T-cell (primary cell): Measurements from ENCODE around the gene MRPL14. TPM values are rescaled to one million over a fixed set of nuclear protein-coding genes. Genes with fewer than 3 reads are reported as not detected.
A peak's percentile ranks its signal among the peaks of the same experiment; 100 is the strongest.

Experiments
- ATAC-seq, 4 experiments: fragments of 200-7000 bp in 3 of 4; fragments of 150-1000 bp in 1 of 4; cut with Tn5 transposase; replicated peaks in 1 of 4; 1 replicate in 3 of 4; 2 replicates in 1 of 4; pipeline ENCODE4 v1.10.0; 2021; ENCODE audit warnings: moderate library complexity in 3 of 4, mild to moderate bottlenecking in 2 of 4, moderate number of reproducible peaks in 1 of 4
- CTCF ChIA-PET, 2 donors: fragments of 300-600 bp; sonication (Branson Sonifier 250); formaldehyde crosslinking; loops; one replicate each; lab custom pipeline; 2022; ENCODE audit warnings: antibody characterized with exemption in 2 of 2; lab: Charles Lee
- POLR2A ChIA-PET, 2 donors: fragments of 300-600 bp; sonication (Branson Sonifier 250); formaldehyde crosslinking; loops; one replicate each; lab custom pipeline; 2022; ENCODE audit warnings: antibody characterized with exemption in 2 of 2; lab: Charles Lee
- DNase-seq, 35 experiments: peaks; one replicate each; pipeline versions ENCODE4 v3.0.0 to v3.0.0-alpha.2; 2013 to 2023
- H3K27ac ChIP-seq: one replicate; pipeline ENCODE4 v1.5.1; 2013; ENCODE audit warnings: low read length
- H3K27me3 ChIP-seq, 2 experiments: replicated peaks in 1 of 2; 1 replicate in 1 of 2; 2 replicates in 1 of 2; pipeline versions ENCODE4 v1.6.1 to v1.7.0; 2013; ENCODE audit warnings: low read length in 1 of 2, mixed read lengths in 1 of 2; ENCODE audit not compliant: control insufficient read depth in 2 of 2, insufficient read depth in 2 of 2; ENCODE audit errors: extremely low read depth in 1 of 2
- H3K36me3 ChIP-seq, 2 donors: 1 replicate in 1 of 2; 2 replicates in 1 of 2; pipeline versions ENCODE4 v1.6.1 to v1.7.0; 2013; ENCODE audit warnings: low read length in 1 of 2; ENCODE audit not compliant: control insufficient read depth in 2 of 2, insufficient read depth in 1 of 2; ENCODE audit errors: extremely low read depth in 1 of 2
- H3K4me1 ChIP-seq, 2 experiments: 1 replicate in 1 of 2; 2 replicates in 1 of 2; pipeline versions ENCODE4 v1.6.1 to v1.7.0; 2013; ENCODE audit warnings: low read length in 2 of 2, mixed read lengths in 1 of 2; ENCODE audit not compliant: insufficient read depth in 2 of 2, control insufficient read depth in 1 of 2; ENCODE audit errors: extremely low read depth in 1 of 2
- H3K4me3 ChIP-seq, 2 donors: 1 replicate in 1 of 2; 2 replicates in 1 of 2; pipeline versions ENCODE4 v1.5.1 to v1.7.0; 2013; ENCODE audit warnings: mild to moderate bottlenecking in 2 of 2, low read length in 1 of 2, moderate library complexity in 1 of 2; ENCODE audit not compliant: control insufficient read depth in 1 of 2; ENCODE audit errors: extremely low read depth in 1 of 2
- H3K9me3 ChIP-seq: 2 replicates; pipeline ENCODE4 v1.7.0; 2013
- H3K27ac Mint-ChIP-seq, 2 donors: one replicate each; pipeline ENCODE4 v1.8.0; 2020 to 2021; ENCODE audit warnings: mild to moderate bottlenecking in 2 of 2, mixed read lengths in 2 of 2
- H3K27me3 Mint-ChIP-seq, 2 donors: one replicate each; pipeline ENCODE4 v1.8.0; 2021 to 2022; ENCODE audit warnings: mixed read lengths in 2 of 2
- H3K36me3 Mint-ChIP-seq: one replicate; pipeline ENCODE4 v1.8.0; 2021; ENCODE audit warnings: mixed read lengths
- H3K4me1 Mint-ChIP-seq, 3 donors: one replicate each; pipeline ENCODE4 v1.8.0; 2020 to 2022; ENCODE audit warnings: mixed read lengths in 3 of 3, mild to moderate bottlenecking in 1 of 3
- H3K4me3 Mint-ChIP-seq, 3 donors: one replicate each; pipeline ENCODE4 v1.8.0; 2020 to 2022; ENCODE audit warnings: mild to moderate bottlenecking in 3 of 3, mixed read lengths in 3 of 3, moderate library complexity in 3 of 3
- H3K9me3 Mint-ChIP-seq, 3 donors: one replicate each; pipeline ENCODE4 v1.8.0; 2020 to 2022; ENCODE audit warnings: mixed read lengths in 3 of 3
- WGBS: methylation state at CpG from one replicate; pipeline ENCODE4 v1.1.5; 2013; ENCODE audit warnings: missing lambda C conversion rate; ENCODE audit not compliant: insufficient coverage; 5-methylcytosine and 5-hydroxymethylcytosine counted together
- total RNA-seq, 35 experiments: library from RNA in 6 of 35; stranded (reverse) in 6 of 35; fragments of 120-200 nt in 1 of 35; gene quantifications; one replicate each; pipeline versions ENCODE4 v1.2.1 to v1.2.4 and lab custom pipeline; 2013 to 2026

MRPL14 gene
- total RNA-seq, 5 donors from 2014 or later (not counting 1 experiment from before 2014, with no cell fraction given), result 12.0 to 24.2 (median 22.3) TPM

- ChIA-PET CTCF (no interaction called here), POLR2A (no interaction called here)
- Mint-ChIP-seq H3K27ac (no peak overlapping the region), H3K36me3 (no peaks in the 10 kb centered on the region), H3K9me3 (no peaks in the 10 kb centered on the region), H3K27me3 (peaks cover 8 to 9% of the 10 kb centered on the region in 2 donors), H3K4me3 (no peak overlapping the region), H3K4me1 (no peaks in the 10 kb centered on the region)
- H3K9me3 ChIP-seq, result no peaks in the 10 kb centered on the region
- H3K27me3 ChIP-seq, result peaks cover 0 to 13% of the 10 kb centered on the region in 2 experiments
- H3K36me3 ChIP-seq, result no peaks in the 10 kb centered on the region
- no peak overlapping the region for H3K27ac ChIP-seq
- no peak overlapping the region for H3K4me3 ChIP-seq
- DNase-seq, result no peak
- 52% methylated on average over 4 of the region's 6 CpGs for WGBS
- no peaks in the 10 kb centered on the region for H3K4me1 ChIP-seq
- no peak for ATAC-seq
Observed at GRCh38 chr6:44066394-44067172, 60.7 kb downstream of the MRPL14 start.

- Mint-ChIP-seq H3K9me3 (no peaks in the 10 kb centered on the region), H3K36me3 (no peaks in the 10 kb centered on the region), H3K27ac (no peak overlapping the region), H3K4me3 (no peak overlapping the region), H3K27me3 (peaks cover 5 to 8% of the 10 kb centered on the region in 2 donors), H3K4me1 (no peaks in the 10 kb centered on the region)
- CTCF ChIA-PET, result no interaction called here
- H3K4me3 ChIP-seq, result no peak overlapping the region
- no peaks in the 10 kb centered on the region for H3K36me3 ChIP-seq
- H3K27ac ChIP-seq, result no peak overlapping the region
- no peak for DNase-seq
- 49% methylated on average over 4 of the region's 13 CpGs for WGBS
- POLR2A ChIA-PET, result no interaction called here
- H3K27me3 ChIP-seq, result peaks cover 0 to 13% of the 10 kb centered on the region in 2 experiments
- no peaks in the 10 kb centered on the region for H3K9me3 ChIP-seq
- no peaks in the 10 kb centered on the region for H3K4me1 ChIP-seq
- no peak for ATAC-seq
Observed at GRCh38 chr6:44065443-44066140, 61.7 kb downstream of the MRPL14 start.

GRCh38 chr6:44064948-44065272 lies 62.3 kb downstream of the MRPL14 start:
- DNase-seq (no peak), ATAC-seq (no peak)
- Histone ChIP-seq H3K4me1 (no peaks in the 10 kb centered on the region), H3K36me3 (no peaks in the 10 kb centered on the region), H3K27me3 (peaks cover 0 to 16% of the 10 kb centered on the region in 2 experiments), H3K4me3 (no peak overlapping the region), H3K27ac (no peak overlapping the region), H3K9me3 (no peaks in the 10 kb centered on the region)
- H3K4me1 Mint-ChIP-seq, result no peaks in the 10 kb centered on the region
- H3K27ac Mint-ChIP-seq, result no peak overlapping the region
- WGBS, result 50% methylated on average over 1 of the region's 3 CpGs
- H3K4me3 Mint-ChIP-seq, result no peak overlapping the region
- H3K27me3 Mint-ChIP-seq, result peaks cover 5 to 8% of the 10 kb centered on the region in 2 donors
- H3K36me3 Mint-ChIP-seq, result no peaks in the 10 kb centered on the region
- ChIA-PET CTCF (no interaction called here), POLR2A (no interaction called here)
- H3K9me3 Mint-ChIP-seq, result no peaks in the 10 kb centered on the region

- ChIA-PET POLR2A (no interaction called here), CTCF (interaction anchor here (0.6 to 0.7 kb wide), 2 partner anchors 10 to 291 kb away, joined by 3 read pairs; no protein-coding TSS in a partner anchor)
- Histone ChIP-seq H3K4me1 (no peaks in the 10 kb centered on the region), H3K27me3 (peaks cover 0 to 16% of the 10 kb centered on the region in 2 experiments), H3K27ac (no peak overlapping the region), H3K9me3 (no peaks in the 10 kb centered on the region), H3K4me3 (no peak overlapping the region), H3K36me3 (no peaks in the 10 kb centered on the region)
- ATAC-seq (peak in 1 of 4 experiments; percentile 17), DNase-seq (peak in 4 of 35 experiments; percentile 5 to 42 (median 16))
- Mint-ChIP-seq H3K9me3 (no peaks in the 10 kb centered on the region), H3K27ac (no peak overlapping the region), H3K36me3 (no peaks in the 10 kb centered on the region), H3K27me3 (peaks cover 5 to 8% of the 10 kb centered on the region in 2 donors), H3K4me3 (no peak overlapping the region), H3K4me1 (no peaks in the 10 kb centered on the region)
- 75% methylated on average over 15 of the region's 17 CpGs for WGBS
Observed at GRCh38 chr6:44064089-44064947, 62.9 kb downstream of the MRPL14 start.

GRCh38 chr6:44063561-44064059 lies 63.6 kb downstream of the MRPL14 start:
- H3K4me3 ChIP-seq, result no peak overlapping the region
- 60% methylated on average over 1 of the region's 3 CpGs for WGBS
- Mint-ChIP-seq H3K9me3 (no peaks in the 10 kb centered on the region), H3K4me3 (no peak overlapping the region), H3K4me1 (no peaks in the 10 kb centered on the region), H3K36me3 (no peaks in the 10 kb centered on the region), H3K27ac (no peak overlapping the region), H3K27me3 (peaks cover 2 to 6% of the 10 kb centered on the region in 2 donors)
- H3K4me1 ChIP-seq, result no peaks in the 10 kb centered on the region
- CTCF ChIA-PET, result interaction anchor here (0.5 to 0.7 kb wide), 4 partner anchors 11 to 413 kb away, joined by 3 to 11 read pairs (median 4); no protein-coding TSS in a partner anchor
- POLR2A ChIA-PET, result no interaction called here
- no peak overlapping the region for H3K27ac ChIP-seq
- no peaks in the 10 kb centered on the region for H3K36me3 ChIP-seq
- no peaks in the 10 kb centered on the region for H3K9me3 ChIP-seq
- no peak for DNase-seq
- peaks cover 0 to 23% of the 10 kb centered on the region in 2 experiments for H3K27me3 ChIP-seq
- no peak for ATAC-seq
